K562 (cell line): ENCODE data around the gene SLC29A2. TPM values are rescaled to one million over a fixed set of nuclear protein-coding genes. Genes with fewer than 3 reads are reported as not detected.

Experiments
- polyA plus RNA-seq, 8 experiments: library from polyadenylated mRNA; depleted of rRNA in 4 of 8; stranded (reverse) in 5 of 8; unstranded in 3 of 8; fragments of >200 nt; fragmentation: Nextera tagmentation in 2 of 8; fragmentation: Illumina TruSeq in 1 of 8; extraction: Ambion mirVana in 2 of 8; extraction: Trizol in 1 of 8; gene quantifications; 2 replicates each; pipeline versions ENCODE4 v1.2.1 to v1.2.3, GENCODE V29; 2011 to 2014; ENCODE audit warnings: inconsistent platforms in 1 of 8, missing spikeins in 1 of 8
- small RNA-seq: library from RNA; depleted of rRNA; stranded (forward); fragments of <200 nt; gene quantifications from one replicate; pipeline ENCODE3, GENCODE V24; 2014
- total RNA-seq, 7 experiments: library from RNA; depleted of rRNA in 6 of 7; stranded (reverse); fragments of >200 nt in 6 of 7; fragmentation: Illumina TruSeq in 2 of 7; extraction: Trizol in 2 of 7; gene quantifications; 2 replicates each; pipeline versions ENCODE4 v1.2.1 to v1.2.3, GENCODE V29; 2011 to 2021; ENCODE audit warnings: low replicate concordance in 1 of 7

SLC29A2 gene
- total and polyA plus RNA-seq, 9 of the 15 experiments (the other 6 are each of a cell fraction or from before 2014, with no cell fraction given) = 2.4 to 48.6 (median 14.2) TPM

Small RNAs within 50 kb of the gene (small RNA-seq; reads per million reads assigned to genes)
- gene RF00017 (not detected), gene RNU1-84P (not detected)

Other genes with a start within 250 kb of the SLC29A2 start
Only the 7 nearest of the 20 such genes appear.
- gene TMEM151A, start 79.9 kb downstream of the SLC29A2 start, total RNA-seq (2014; rRNA removed) = not detected in 2 replicates
- gene TMEM151A, start 79.9 kb downstream of the SLC29A2 start, total RNA-seq (2014; rRNA removed; fragmentation: Illumina TruSeq; extraction: Trizol) = not detected in 2 replicates
- gene TMEM151A, start 79.9 kb downstream of the SLC29A2 start, total RNA-seq (2015; rRNA removed; fragmentation: Illumina TruSeq; extraction: Trizol) = not detected in 2 replicates
- not detected in 2 replicates for gene TMEM151A, start 79.9 kb downstream of the SLC29A2 start, total RNA-seq (2021)
- gene TMEM151A, start 79.9 kb downstream of the SLC29A2 start, polyA plus RNA-seq (2011; rRNA removed) = not detected in 2 replicates
- gene TMEM151A, start 79.9 kb downstream of the SLC29A2 start, polyA plus RNA-seq (2014; fragmentation: Illumina TruSeq; extraction: Trizol) = not detected in 2 replicates
- gene TMEM151A, start 79.9 kb downstream of the SLC29A2 start, polyA plus RNA-seq (2014; fragmentation: Nextera tagmentation; extraction: Ambion mirVana) = not detected
- not detected in 2 replicates for gene TMEM151A, start 79.9 kb downstream of the SLC29A2 start, polyA plus RNA-seq (2014; rRNA removed)
- not detected in 2 replicates for gene CD248, start 54.7 kb downstream of the SLC29A2 start, total RNA-seq (2014; rRNA removed)
- not detected in 2 replicates for gene CD248, start 54.7 kb downstream of the SLC29A2 start, total RNA-seq (2014; rRNA removed; fragmentation: Illumina TruSeq; extraction: Trizol)
- not detected in 2 replicates for gene CD248, start 54.7 kb downstream of the SLC29A2 start, total RNA-seq (2015; rRNA removed; fragmentation: Illumina TruSeq; extraction: Trizol)
- 0.09 and 0.20 TPM in 2 replicates for gene CD248, start 54.7 kb downstream of the SLC29A2 start, total RNA-seq (2021)
- not detected in 2 replicates for gene CD248, start 54.7 kb downstream of the SLC29A2 start, polyA plus RNA-seq (2011; rRNA removed)
- gene CD248, start 54.7 kb downstream of the SLC29A2 start, polyA plus RNA-seq (2014; fragmentation: Illumina TruSeq; extraction: Trizol) = not detected in 2 replicates
- not detected for gene CD248, start 54.7 kb downstream of the SLC29A2 start, polyA plus RNA-seq (2014; fragmentation: Nextera tagmentation; extraction: Ambion mirVana)
- gene CD248, start 54.7 kb downstream of the SLC29A2 start, polyA plus RNA-seq (2014; rRNA removed) = not detected in 2 replicates
- gene RIN1, start 35.3 kb downstream of the SLC29A2 start, total RNA-seq (2014; rRNA removed) = 0.73 and 0.90 TPM in 2 replicates
- 0.25 TPM in 1 of 2 replicates, not detected in the other for gene RIN1, start 35.3 kb downstream of the SLC29A2 start, total RNA-seq (2014; rRNA removed; fragmentation: Illumina TruSeq; extraction: Trizol)
- gene RIN1, start 35.3 kb downstream of the SLC29A2 start, total RNA-seq (2015; rRNA removed; fragmentation: Illumina TruSeq; extraction: Trizol) = 0.34 and 0.47 TPM in 2 replicates
- gene RIN1, start 35.3 kb downstream of the SLC29A2 start, total RNA-seq (2021) = 0.40 and 1.2 TPM in 2 replicates
- gene RIN1, start 35.3 kb downstream of the SLC29A2 start, polyA plus RNA-seq (2011; rRNA removed) = 0.20 and 0.35 TPM in 2 replicates
- gene RIN1, start 35.3 kb downstream of the SLC29A2 start, polyA plus RNA-seq (2014; fragmentation: Illumina TruSeq; extraction: Trizol) = 0.36 and 0.43 TPM in 2 replicates
- gene RIN1, start 35.3 kb downstream of the SLC29A2 start, polyA plus RNA-seq (2014; fragmentation: Nextera tagmentation; extraction: Ambion mirVana) = under 1 TPM in 1 of 2 experiments, not detected in 1; 0.01 TPM
- 0.26 and 0.48 TPM in 2 replicates for gene RIN1, start 35.3 kb downstream of the SLC29A2 start, polyA plus RNA-seq (2014; rRNA removed)
- 76.9 and 78.8 TPM in 2 replicates for gene BRMS1, start 26.7 kb downstream of the SLC29A2 start, total RNA-seq (2014; rRNA removed)
- gene BRMS1, start 26.7 kb downstream of the SLC29A2 start, total RNA-seq (2014; rRNA removed; fragmentation: Illumina TruSeq; extraction: Trizol) = 23.2 and 31.8 TPM in 2 replicates
- gene BRMS1, start 26.7 kb downstream of the SLC29A2 start, total RNA-seq (2015; rRNA removed; fragmentation: Illumina TruSeq; extraction: Trizol) = 59.9 and 65.3 TPM in 2 replicates
- 47.4 and 47.6 TPM in 2 replicates for gene BRMS1, start 26.7 kb downstream of the SLC29A2 start, total RNA-seq (2021)
- 29.3 and 33.4 TPM in 2 replicates for gene BRMS1, start 26.7 kb downstream of the SLC29A2 start, polyA plus RNA-seq (2011; rRNA removed)
- gene BRMS1, start 26.7 kb downstream of the SLC29A2 start, polyA plus RNA-seq (2014; fragmentation: Illumina TruSeq; extraction: Trizol) = 33.3 and 44.6 TPM in 2 replicates
- 1 to 10 TPM; 2.2 to 4.5 TPM for gene BRMS1, start 26.7 kb downstream of the SLC29A2 start, polyA plus RNA-seq (2014; fragmentation: Nextera tagmentation; extraction: Ambion mirVana)
- gene BRMS1, start 26.7 kb downstream of the SLC29A2 start, polyA plus RNA-seq (2014; rRNA removed) = 65.5 and 67.8 TPM in 2 replicates
- 9.5 and 11.7 TPM in 2 replicates for gene B4GAT1, start 24.1 kb downstream of the SLC29A2 start, total RNA-seq (2014; rRNA removed)
- 3.7 TPM in 2 replicates for gene B4GAT1, start 24.1 kb downstream of the SLC29A2 start, total RNA-seq (2014; rRNA removed; fragmentation: Illumina TruSeq; extraction: Trizol)
- gene B4GAT1, start 24.1 kb downstream of the SLC29A2 start, total RNA-seq (2015; rRNA removed; fragmentation: Illumina TruSeq; extraction: Trizol) = 6.6 and 7.4 TPM in 2 replicates
- 8.6 and 8.7 TPM in 2 replicates for gene B4GAT1, start 24.1 kb downstream of the SLC29A2 start, total RNA-seq (2021)
- 3.4 and 4.6 TPM in 2 replicates for gene B4GAT1, start 24.1 kb downstream of the SLC29A2 start, polyA plus RNA-seq (2011; rRNA removed)
- 3.8 and 5.6 TPM in 2 replicates for gene B4GAT1, start 24.1 kb downstream of the SLC29A2 start, polyA plus RNA-seq (2014; fragmentation: Illumina TruSeq; extraction: Trizol)
- gene B4GAT1, start 24.1 kb downstream of the SLC29A2 start, polyA plus RNA-seq (2014; fragmentation: Nextera tagmentation; extraction: Ambion mirVana) = 1 to 10 TPM in 1 of 2 experiments, under 1 TPM in 1; 0.86 to 1.2 TPM
- gene B4GAT1, start 24.1 kb downstream of the SLC29A2 start, polyA plus RNA-seq (2014; rRNA removed) = 5.7 and 6.8 TPM in 2 replicates
- not detected in 2 replicates for gene NPAS4, start 49.3 kb upstream of the SLC29A2 start, total RNA-seq (2014; rRNA removed)
- not detected in 2 replicates for gene NPAS4, start 49.3 kb upstream of the SLC29A2 start, total RNA-seq (2014; rRNA removed; fragmentation: Illumina TruSeq; extraction: Trizol)
- not detected in 2 replicates for gene NPAS4, start 49.3 kb upstream of the SLC29A2 start, total RNA-seq (2015; rRNA removed; fragmentation: Illumina TruSeq; extraction: Trizol)
- not detected in 2 replicates for gene NPAS4, start 49.3 kb upstream of the SLC29A2 start, total RNA-seq (2021)
- gene NPAS4, start 49.3 kb upstream of the SLC29A2 start, polyA plus RNA-seq (2011; rRNA removed) = not detected in 2 replicates
- not detected in 2 replicates for gene NPAS4, start 49.3 kb upstream of the SLC29A2 start, polyA plus RNA-seq (2014; fragmentation: Illumina TruSeq; extraction: Trizol)
- gene NPAS4, start 49.3 kb upstream of the SLC29A2 start, polyA plus RNA-seq (2014; fragmentation: Nextera tagmentation; extraction: Ambion mirVana) = not detected
- gene NPAS4, start 49.3 kb upstream of the SLC29A2 start, polyA plus RNA-seq (2014; rRNA removed) = not detected in 2 replicates
- 135 and 148 TPM in 2 replicates for gene MRPL11, start 67.1 kb upstream of the SLC29A2 start, total RNA-seq (2014; rRNA removed)
- 75.0 and 81.4 TPM in 2 replicates for gene MRPL11, start 67.1 kb upstream of the SLC29A2 start, total RNA-seq (2014; rRNA removed; fragmentation: Illumina TruSeq; extraction: Trizol)
- gene MRPL11, start 67.1 kb upstream of the SLC29A2 start, total RNA-seq (2015; rRNA removed; fragmentation: Illumina TruSeq; extraction: Trizol) = 88.3 and 91.2 TPM in 2 replicates
- 133 and 148 TPM in 2 replicates for gene MRPL11, start 67.1 kb upstream of the SLC29A2 start, total RNA-seq (2021)
- 97.6 and 100 TPM in 2 replicates for gene MRPL11, start 67.1 kb upstream of the SLC29A2 start, polyA plus RNA-seq (2011; rRNA removed)
- 91.9 and 103 TPM in 2 replicates for gene MRPL11, start 67.1 kb upstream of the SLC29A2 start, polyA plus RNA-seq (2014; fragmentation: Illumina TruSeq; extraction: Trizol)
- 10 to 100 TPM; 33.0 to 43.5 TPM for gene MRPL11, start 67.1 kb upstream of the SLC29A2 start, polyA plus RNA-seq (2014; fragmentation: Nextera tagmentation; extraction: Ambion mirVana)
- 173 and 208 TPM in 2 replicates for gene MRPL11, start 67.1 kb upstream of the SLC29A2 start, polyA plus RNA-seq (2014; rRNA removed)